Measurements from ENCODE around the gene NYNRIN. TPM values are rescaled to one million over a fixed set of nuclear protein-coding genes. Genes with fewer than 3 reads are reported as not detected.

NYNRIN gene
- total RNA-seq, 1 experiment from 2014 or later, result 18.7 TPM

- Histone ChIP-seq H3K27ac (ENCODE audit: insufficient read length, low read depth, low read length) (no peak overlapping the region), H3K23me2 (ENCODE audit: insufficient read length, low read depth, low read length, poor library complexity, severe bottlenecking) (peaks cover 19% of the 10 kb centered on the region), H4K20me1 (ENCODE audit: control insufficient read depth, insufficient read depth, insufficient read length) (no peaks in the 10 kb centered on the region), H2BK12ac (ENCODE audit: insufficient read length, low read depth, low read length) (no peak overlapping the region), H3K14ac (ENCODE audit: insufficient read depth, low read length) (no peak overlapping the region), H2BK20ac (ENCODE audit: low read depth, low read length, poor library complexity, severe bottlenecking) (no peak overlapping the region), H2BK5ac (ENCODE audit: insufficient read length, low read length) (no peak overlapping the region), H4K8ac (replicated peaks; ENCODE audit: insufficient read length, low read depth, low read length) (no peak overlapping the region), H4K5ac (ENCODE audit: insufficient read length, low read depth, low read length) (no peak overlapping the region), H3T11ph (ENCODE audit: low read length) (no peak overlapping the region), H3K9ac (ENCODE audit: extremely low read depth, insufficient read length, low read length) (no peak overlapping the region), H3K18ac (ENCODE audit: insufficient read length, low read depth, low read length) (no peak overlapping the region), H3K56ac (ENCODE audit: insufficient read length, low read depth, low read length) (no peak overlapping the region), H2BK15ac (ENCODE audit: low read depth, low read length) (no peak overlapping the region), H2BK120ac (ENCODE audit: low read depth, low read length, poor library complexity, severe bottlenecking) (no peak overlapping the region), H3K4ac (ENCODE audit: low read depth, low read length) (no peak overlapping the region), H4K91ac (ENCODE audit: insufficient read length, low read depth, low read length) (no peak overlapping the region), H2AFZ (ENCODE audit: low read length) (no peak overlapping the region), H3K4me2 (ENCODE audit: insufficient read depth, insufficient read length, low read length) (peak overlapping the region; percentile 69), H3K4me1 (ENCODE audit: insufficient read depth, low read length) (no peaks in the 10 kb centered on the region; the same call in 1 of the 2 replicates), H2AK5ac (ENCODE audit: insufficient read length, low read length) (no peak overlapping the region), H3K9me3 (ENCODE audit: control insufficient read depth, low read depth, low read length) (no peaks in the 10 kb centered on the region), H3K79me2 (ENCODE audit: insufficient read depth, low read length) (no peaks in the 10 kb centered on the region), H3K27me3 (ENCODE audit: insufficient read depth, low read length) (no peaks in the 10 kb centered on the region; the same call in 1 of the 2 replicates), H3K79me1 (ENCODE audit: insufficient read depth, low read depth, low read length, poor library complexity, severe bottlenecking) (no peaks in the 10 kb centered on the region), H3K23ac (ENCODE audit: insufficient read length, low read depth, low read length) (no peak overlapping the region)
- Mint-ChIP-seq H3K27me3 (ENCODE audit: low read depth) (peaks cover 34% of the 10 kb centered on the region), H3K9me3 (no peaks in the 10 kb centered on the region), H3K4me1 (peaks cover 16 to 17% of the 10 kb centered on the region in 2 experiments), H3K4me3 (peak overlapping the region; percentile 77 to 93), H3K36me3 (ENCODE audit: insufficient read depth in 1 of 3, low read depth in 3 of 3) (peaks cover 0 to 3% (median 0%) of the 10 kb centered on the region in 3 experiments; a peak in 1 of 7 replicates), H3K27ac (no peak overlapping the region; a peak in 1 of 7 replicates)
- TF ChIP-seq, protein P1, sequence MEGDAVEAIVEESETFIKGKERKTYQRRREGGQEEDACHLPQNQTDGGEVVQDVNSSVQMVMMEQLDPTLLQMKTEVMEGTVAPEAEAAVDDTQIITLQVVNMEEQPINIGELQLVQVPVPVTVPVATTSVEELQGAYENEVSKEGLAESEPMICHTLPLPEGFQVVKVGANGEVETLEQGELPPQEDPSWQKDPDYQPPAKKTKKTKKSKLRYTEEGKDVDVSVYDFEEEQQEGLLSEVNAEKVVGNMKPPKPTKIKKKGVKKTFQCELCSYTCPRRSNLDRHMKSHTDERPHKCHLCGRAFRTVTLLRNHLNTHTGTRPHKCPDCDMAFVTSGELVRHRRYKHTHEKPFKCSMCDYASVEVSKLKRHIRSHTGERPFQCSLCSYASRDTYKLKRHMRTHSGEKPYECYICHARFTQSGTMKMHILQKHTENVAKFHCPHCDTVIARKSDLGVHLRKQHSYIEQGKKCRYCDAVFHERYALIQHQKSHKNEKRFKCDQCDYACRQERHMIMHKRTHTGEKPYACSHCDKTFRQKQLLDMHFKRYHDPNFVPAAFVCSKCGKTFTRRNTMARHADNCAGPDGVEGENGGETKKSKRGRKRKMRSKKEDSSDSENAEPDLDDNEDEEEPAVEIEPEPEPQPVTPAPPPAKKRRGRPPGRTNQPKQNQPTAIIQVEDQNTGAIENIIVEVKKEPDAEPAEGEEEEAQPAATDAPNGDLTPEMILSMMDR (conservative IDR thresholded peaks at IDR 0.05), result no peak
- WGBS (ENCODE audit: extremely low coverage, insufficient read length, low lambda C conversion rate), result no CpG with 5 or more reads among the region's 16 CpGs
- no peak for DNase-seq
These were observed 32.4 kb upstream of the NYNRIN start for GRCh38 chr14:24366413-24366720.
